Measurements from ENCODE around the gene PRKCG.
A peak's percentile ranks its signal among the peaks of the same experiment; 100 is the strongest.

Gene PRKCG

GRCh38 chr19:53872762-53873161 lies 9.2 kb upstream of the PRKCG start:
- DNase-seq: no peak

- no peak for DNase-seq
These were observed 8.0 kb upstream of the PRKCG start for GRCh38 chr19:53873773-53874605.

- no peak for DNase-seq
These were observed 7.4 kb upstream of the PRKCG start for GRCh38 chr19:53874606-53874990.

- no peak for DNase-seq
These were observed 6.2 kb upstream of the PRKCG start for GRCh38 chr19:53875602-53876325.

- no peak for DNase-seq
These were observed 5.3 kb upstream of the PRKCG start for GRCh38 chr19:53876651-53877224.

- DNase-seq: no peak
These were observed 4.6 kb upstream of the PRKCG start for GRCh38 chr19:53877361-53877766.

- no peak for DNase-seq
These were observed 3.2 kb upstream of the PRKCG start for GRCh38 chr19:53878776-53879139.

- peak; percentile 92 for DNase-seq
These were observed 2.6 kb upstream of the PRKCG start for GRCh38 chr19:53879140-53880081.

- DNase-seq: no peak
These were observed 1.1 kb upstream of the PRKCG start for GRCh38 chr19:53880711-53881481.

- no peak for DNase-seq
These were observed 524 bp downstream of the PRKCG start for GRCh38 chr19:53882391-53883050.

GRCh38 chr19:53883231-53883661 lies 1.2 kb downstream of the PRKCG start:
- no peak for DNase-seq

GRCh38 chr19:53883741-53884140 lies 1.7 kb downstream of the PRKCG start:
- no peak for DNase-seq

- DNase-seq: no peak
These were observed 2.3 kb downstream of the PRKCG start for GRCh38 chr19:53884256-53884655.

- DNase-seq: no peak
These were observed 3.0 kb downstream of the PRKCG start for GRCh38 chr19:53885036-53885435.

- no peak for DNase-seq
These were observed 10.4 kb downstream of the PRKCG start for GRCh38 chr19:53892301-53892980.

GRCh38 chr19:53892981-53893325 lies 11.0 kb downstream of the PRKCG start:
- no peak for DNase-seq

GRCh38 chr19:53894707-53895106 lies 12.7 kb downstream of the PRKCG start:
- no peak for DNase-seq

- no peak for DNase-seq
These were observed 14.7 kb downstream of the PRKCG start for GRCh38 chr19:53896682-53897081.

GRCh38 chr19:53897459-53897858 lies 15.5 kb downstream of the PRKCG start:
- no peak for DNase-seq

- no peak for DNase-seq
These were observed 16.2 kb downstream of the PRKCG start for GRCh38 chr19:53898166-53898565.
